HUES48 (cell line): ENCODE results near the gene IGSF8.

Experiments
- H3K27ac ChIP-seq: one replicate; pipeline ENCODE4 v1.7.0; 2013; ENCODE audit warnings: low read depth, low read length, inconsistent platforms
- H3K27me3 ChIP-seq: 2 replicates; pipeline ENCODE4 v1.6.1; 2013; ENCODE audit warnings: mild to moderate bottlenecking, low read length; ENCODE audit not compliant: control insufficient read depth, insufficient read depth
- H3K36me3 ChIP-seq: 2 replicates; pipeline ENCODE4 v1.6.1; 2013; ENCODE audit warnings: low read length; ENCODE audit not compliant: control insufficient read depth, insufficient read depth
- H3K4me1 ChIP-seq: 2 replicates; pipeline ENCODE4 v1.6.1; 2013; ENCODE audit warnings: mild to moderate bottlenecking, low read length; ENCODE audit not compliant: control insufficient read depth, insufficient read depth
- H3K4me3 ChIP-seq: 2 replicates; pipeline ENCODE4 v1.5.1; 2013; ENCODE audit warnings: mild to moderate bottlenecking, low read depth, low read length
- H3K9ac ChIP-seq: 2 replicates; pipeline ENCODE4 v1.6.1; 2013; ENCODE audit warnings: mild to moderate bottlenecking, low read depth, low read length, moderate library complexity
- H3K9me3 ChIP-seq: 2 replicates; pipeline ENCODE4 v1.6.1; 2013; ENCODE audit warnings: low read length; ENCODE audit not compliant: control insufficient read depth, insufficient read depth

IGSF8 gene

GRCh38 chr1:160103658-160104408 is 5.4 kb upstream of the IGSF8 start:
- Histone ChIP-seq H3K4me1 (peaks cover 37% of the 10 kb centered on the region), H3K9ac (no peak overlapping the region), H3K4me3 (no peak overlapping the region), H3K27ac (no peak overlapping the region), H3K27me3 (no peaks in the 10 kb centered on the region), H3K9me3 (no peaks in the 10 kb centered on the region), H3K36me3 (no peaks in the 10 kb centered on the region)

- no peaks in the 10 kb centered on the region for H3K9me3 ChIP-seq
- H3K27ac ChIP-seq, result no peak overlapping the region
- H3K4me1 ChIP-seq, result peaks cover 42% of the 10 kb centered on the region
- no peaks in the 10 kb centered on the region for H3K27me3 ChIP-seq
- no peaks in the 10 kb centered on the region for H3K36me3 ChIP-seq
- H3K4me3 ChIP-seq, result no peak overlapping the region
- no peak overlapping the region for H3K9ac ChIP-seq
Observed at GRCh38 chr1:160101717-160102522, 3.5 kb upstream of the IGSF8 start.

- H3K4me1 ChIP-seq, result peaks cover 50% of the 10 kb centered on the region
- no peaks in the 10 kb centered on the region for H3K36me3 ChIP-seq
- H3K27me3 ChIP-seq, result no peaks in the 10 kb centered on the region
- H3K4me3 ChIP-seq, result no peak overlapping the region
- H3K27ac ChIP-seq, result no peak overlapping the region
- H3K9me3 ChIP-seq, result no peaks in the 10 kb centered on the region
- no peak overlapping the region for H3K9ac ChIP-seq
Observed at GRCh38 chr1:160101037-160101716, 2.8 kb upstream of the IGSF8 start.

GRCh38 chr1:160099716-160100375 is 1.4 kb upstream of the IGSF8 start:
- H3K9me3 ChIP-seq, result no peaks in the 10 kb centered on the region
- peaks cover 62% of the 10 kb centered on the region for H3K4me1 ChIP-seq
- H3K4me3 ChIP-seq, result no peak overlapping the region
- no peak overlapping the region for H3K27ac ChIP-seq
- no peaks in the 10 kb centered on the region for H3K27me3 ChIP-seq
- H3K36me3 ChIP-seq, result peaks cover 5% of the 10 kb centered on the region
- no peak overlapping the region for H3K9ac ChIP-seq

- no peaks in the 10 kb centered on the region for H3K9me3 ChIP-seq
- H3K4me3 ChIP-seq, result peak overlapping the region; percentile 57
- peaks cover 56% of the 10 kb centered on the region for H3K4me1 ChIP-seq
- no peaks in the 10 kb centered on the region for H3K27me3 ChIP-seq
- peak overlapping the region; percentile 70 for H3K27ac ChIP-seq
- H3K36me3 ChIP-seq, result peaks cover 14% of the 10 kb centered on the region
- H3K9ac ChIP-seq, result 0 out of 2 replicates have a peak overlapping the region, but pooled peaks have one; percentile 50
Observed at GRCh38 chr1:160098852-160099561, 588 bp upstream of the IGSF8 start.

GRCh38 chr1:160097151-160097910 is 1.1 kb downstream of the IGSF8 start:
- no peak overlapping the region for H3K27ac ChIP-seq
- peaks cover 29% of the 10 kb centered on the region for H3K36me3 ChIP-seq
- H3K4me1 ChIP-seq, result peaks cover 44% of the 10 kb centered on the region

GRCh38 chr1:160096274-160097116 is 1.9 kb downstream of the IGSF8 start:
- H3K27ac ChIP-seq, result peak overlapping the region; percentile 76
- no peaks in the 10 kb centered on the region for H3K27me3 ChIP-seq
- H3K36me3 ChIP-seq, result peaks cover 37% of the 10 kb centered on the region
- H3K9ac ChIP-seq, result no peak overlapping the region
- H3K4me1 ChIP-seq, result peaks cover 42% of the 10 kb centered on the region
- peak overlapping the region; percentile 79 for H3K4me3 ChIP-seq
- no peaks in the 10 kb centered on the region for H3K9me3 ChIP-seq

More at GRCh38 chr1:160097151-160097910, 1.1 kb downstream of the IGSF8 start:
- Histone ChIP-seq H3K9ac (peak overlapping the region; percentile 37; the same call in 1 of the 2 replicates), H3K9me3 (no peaks in the 10 kb centered on the region), H3K27me3 (no peaks in the 10 kb centered on the region), H3K4me3 (peak overlapping the region; percentile 79)

- peaks cover 46% of the 10 kb centered on the region for H3K36me3 ChIP-seq
- H3K9me3 ChIP-seq, result no peaks in the 10 kb centered on the region
- no peaks in the 10 kb centered on the region for H3K27me3 ChIP-seq
- H3K27ac ChIP-seq, result peak overlapping the region; percentile 76
- H3K9ac ChIP-seq, result no peak overlapping the region
- H3K4me1 ChIP-seq, result peaks cover 35% of the 10 kb centered on the region
- H3K4me3 ChIP-seq, result peak overlapping the region; percentile 9
Observed at GRCh38 chr1:160095382-160096105, 2.9 kb downstream of the IGSF8 start.

- Histone ChIP-seq H3K4me1 (peaks cover 35% of the 10 kb centered on the region), H3K4me3 (no peak overlapping the region), H3K9me3 (no peaks in the 10 kb centered on the region), H3K27me3 (no peaks in the 10 kb centered on the region), H3K9ac (no peak overlapping the region), H3K27ac (no peak overlapping the region), H3K36me3 (peaks cover 49% of the 10 kb centered on the region)
Observed at GRCh38 chr1:160094806-160095205, 3.6 kb downstream of the IGSF8 start.
